Measurements from ENCODE around the gene UNC13C.

The UNC13C gene

DNA sequence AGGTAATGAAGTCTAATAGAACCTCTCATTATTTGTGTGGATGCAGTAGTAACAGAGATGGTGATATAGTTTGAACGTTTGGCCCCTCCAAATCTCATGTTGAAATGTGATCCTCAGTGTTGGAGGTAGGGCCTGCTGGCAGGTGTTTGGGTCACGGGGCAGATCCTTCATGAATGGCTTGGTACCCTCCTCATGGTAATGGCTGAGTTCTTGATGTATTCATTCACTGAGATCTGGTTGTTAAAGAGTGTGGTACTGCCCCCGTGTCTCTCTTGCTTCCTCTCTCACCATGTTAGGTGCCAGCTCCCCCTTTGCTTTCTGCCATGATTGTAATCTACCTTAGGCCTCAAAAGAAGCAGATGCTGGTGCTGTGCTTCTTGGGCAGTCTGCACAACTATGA, 606.8 kb downstream of the UNC13C start:
- no peaks in the 10 kb centered on the region for H3K4me1 ChIP-seq (ENCODE audit: control insufficient read depth, low read depth, low read length)
- no peaks in the 10 kb centered on the region for H3K79me1 ChIP-seq (ENCODE audit: low read length)
- no peak overlapping the region for H3K4me3 ChIP-seq (ENCODE audit: low read length)
- H2AK5ac ChIP-seq (ENCODE audit: low read length): no peak overlapping the region
- no peak overlapping the region for H3K23ac ChIP-seq (ENCODE audit: low read length)
- H3K79me2 ChIP-seq (ENCODE audit: control insufficient read depth, insufficient read depth, low read length): no peaks in the 10 kb centered on the region
- no peak overlapping the region for H2BK120ac ChIP-seq (ENCODE audit: low read depth, low read length)
- no peak overlapping the region for H4K8ac ChIP-seq (ENCODE audit: low read depth, low read length)
- no peak overlapping the region for H3K56ac ChIP-seq (ENCODE audit: low read length)
- DNase-seq: no peak
- no peak overlapping the region for H3K27ac ChIP-seq (ENCODE audit: low read depth, low read length)
- no peak overlapping the region for H3K9ac ChIP-seq (ENCODE audit: low read length)
- no peak overlapping the region for H3K4me2 ChIP-seq (ENCODE audit: low read length)
- H3K27me3 ChIP-seq (ENCODE audit: insufficient read depth, low read length, poor library complexity): no peaks in the 10 kb centered on the region
- no peaks in the 10 kb centered on the region for H3K36me3 ChIP-seq (ENCODE audit: control insufficient read depth, insufficient read depth, low read length)
- H2BK15ac ChIP-seq (replicated peaks; ENCODE audit: low read depth): no peak overlapping the region
- H3K18ac ChIP-seq (ENCODE audit: low read length): no peak overlapping the region
- no CpG with 5 or more reads among the region's 3 CpGs for WGBS (ENCODE audit: extremely low coverage, insufficient coverage, low lambda C conversion rate)
- no peak overlapping the region for H3K4ac ChIP-seq (ENCODE audit: low read depth, low read length)
- H2BK5ac ChIP-seq (ENCODE audit: low read length): no peak overlapping the region
- H4K5ac ChIP-seq (ENCODE audit: low read length): no peak overlapping the region

GRCh38 chr15:54594115-54594514, 615.9 kb downstream of the UNC13C start:
- Histone ChIP-seq H3K4me3 (ENCODE audit: low read length) (no peak overlapping the region), H2BK5ac (ENCODE audit: low read length) (no peak overlapping the region), H3K23ac (ENCODE audit: low read length) (no peak overlapping the region), H3K4ac (ENCODE audit: low read depth, low read length) (no peak overlapping the region), H3K79me2 (ENCODE audit: control insufficient read depth, insufficient read depth, low read length) (no peaks in the 10 kb centered on the region), H4K5ac (ENCODE audit: low read length) (no peak overlapping the region), H3K27me3 (ENCODE audit: insufficient read depth, low read length, poor library complexity) (no peaks in the 10 kb centered on the region), H3K18ac (ENCODE audit: low read length) (no peak overlapping the region), H3K4me1 (ENCODE audit: control insufficient read depth, low read depth, low read length) (no peaks in the 10 kb centered on the region), H3K56ac (ENCODE audit: low read length) (no peak overlapping the region), H2BK15ac (replicated peaks; ENCODE audit: low read depth) (no peak overlapping the region), H3K4me2 (ENCODE audit: low read length) (no peak overlapping the region), H3K9ac (ENCODE audit: low read length) (no peak overlapping the region), H2AK5ac (ENCODE audit: low read length) (no peak overlapping the region), H4K8ac (ENCODE audit: low read depth, low read length) (no peak overlapping the region), H3K36me3 (ENCODE audit: control insufficient read depth, insufficient read depth, low read length) (no peaks in the 10 kb centered on the region), H2BK120ac (ENCODE audit: low read depth, low read length) (no peak overlapping the region), H3K27ac (ENCODE audit: low read depth, low read length) (no peak overlapping the region), H3K79me1 (ENCODE audit: low read length) (no peaks in the 10 kb centered on the region)
- DNase-seq: peak; percentile 12
- WGBS (ENCODE audit: extremely low coverage, insufficient coverage, low lambda C conversion rate): no CpG with 5 or more reads among the region's 4 CpGs

DNA sequence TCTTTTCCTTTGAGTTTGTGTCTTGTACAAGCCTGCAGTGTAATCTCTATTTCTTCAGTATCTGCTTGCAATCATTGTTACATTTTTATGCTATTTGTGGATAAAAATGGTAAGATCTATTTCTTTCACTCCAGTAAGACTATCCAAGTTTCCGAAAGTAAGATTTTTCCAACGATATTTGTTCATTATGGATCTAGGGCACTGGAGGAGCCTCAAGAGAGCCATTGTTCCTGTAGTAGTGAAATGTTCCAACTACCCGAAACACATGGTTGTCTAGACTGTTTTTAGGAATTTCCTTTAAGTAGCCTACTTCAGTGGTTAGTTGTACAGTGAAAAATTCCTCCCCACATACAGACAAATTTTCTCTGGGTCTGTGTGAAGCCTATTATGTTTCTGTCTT, 621.1 kb downstream of the UNC13C start:
- Histone ChIP-seq H3K27ac (ENCODE audit: low read depth, low read length) (no peak overlapping the region), H3K79me1 (ENCODE audit: low read length) (no peaks in the 10 kb centered on the region), H3K79me2 (ENCODE audit: control insufficient read depth, insufficient read depth, low read length) (no peaks in the 10 kb centered on the region), H3K4ac (ENCODE audit: low read depth, low read length) (no peak overlapping the region), H3K4me3 (ENCODE audit: low read length) (no peak overlapping the region), H3K4me2 (ENCODE audit: low read length) (no peak overlapping the region), H2AK5ac (ENCODE audit: low read length) (no peak overlapping the region), H3K18ac (ENCODE audit: low read length) (no peak overlapping the region), H3K56ac (ENCODE audit: low read length) (no peak overlapping the region), H2BK120ac (ENCODE audit: low read depth, low read length) (no peak overlapping the region), H3K36me3 (ENCODE audit: control insufficient read depth, insufficient read depth, low read length) (no peaks in the 10 kb centered on the region), H3K27me3 (ENCODE audit: insufficient read depth, low read length, poor library complexity) (no peaks in the 10 kb centered on the region), H3K23ac (ENCODE audit: low read length) (no peak overlapping the region), H4K8ac (ENCODE audit: low read depth, low read length) (no peak overlapping the region), H2BK5ac (ENCODE audit: low read length) (no peak overlapping the region), H3K4me1 (ENCODE audit: control insufficient read depth, low read depth, low read length) (no peaks in the 10 kb centered on the region), H3K9ac (ENCODE audit: low read length) (no peak overlapping the region), H2BK15ac (replicated peaks; ENCODE audit: low read depth) (no peak overlapping the region), H4K5ac (ENCODE audit: low read length) (no peak overlapping the region)
- DNase-seq: no peak
- WGBS (ENCODE audit: extremely low coverage, insufficient coverage, low lambda C conversion rate): no CpG with 5 or more reads among the region's 3 CpGs

DNA sequence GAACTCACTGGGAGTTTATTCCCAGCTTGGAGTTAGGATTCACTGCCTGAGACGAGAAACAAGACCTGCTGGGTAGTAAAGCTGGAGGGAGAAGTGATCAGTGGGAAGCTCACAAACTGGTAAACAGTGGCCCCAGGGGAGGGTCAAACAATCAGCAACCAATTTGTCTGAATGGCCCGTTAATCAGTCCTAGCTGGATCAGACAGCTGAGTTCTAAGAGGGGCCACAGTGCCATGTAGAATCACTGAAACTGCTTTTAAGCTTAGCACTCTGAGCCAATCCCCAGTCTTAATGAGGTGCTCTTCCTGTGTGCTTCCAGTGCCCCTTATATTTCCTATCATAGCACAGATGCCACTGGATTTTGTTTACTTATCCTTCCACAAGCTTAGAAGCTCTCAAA, 626.8 kb downstream of the UNC13C start:
- H4K5ac ChIP-seq (ENCODE audit: low read length): no peak overlapping the region
- no peaks in the 10 kb centered on the region for H3K36me3 ChIP-seq (ENCODE audit: control insufficient read depth, insufficient read depth, low read length)
- peak; percentile 75 for DNase-seq
- no peak overlapping the region for H2BK120ac ChIP-seq (ENCODE audit: low read depth, low read length)
- H3K4ac ChIP-seq (ENCODE audit: low read depth, low read length): no peak overlapping the region
- no peaks in the 10 kb centered on the region for H3K79me2 ChIP-seq (ENCODE audit: control insufficient read depth, insufficient read depth, low read length)
- H2AK5ac ChIP-seq (ENCODE audit: low read length): no peak overlapping the region
- no peak overlapping the region for H3K56ac ChIP-seq (ENCODE audit: low read length)
- H3K9ac ChIP-seq (ENCODE audit: low read length): no peak overlapping the region
- H4K8ac ChIP-seq (ENCODE audit: low read depth, low read length): no peak overlapping the region
- no CpG with 5 or more reads among the region's 2 CpGs for WGBS (ENCODE audit: extremely low coverage, insufficient coverage, low lambda C conversion rate)
- H3K23ac ChIP-seq (ENCODE audit: low read length): no peak overlapping the region
- no peak overlapping the region for H2BK5ac ChIP-seq (ENCODE audit: low read length)
- no peaks in the 10 kb centered on the region for H3K79me1 ChIP-seq (ENCODE audit: low read length)
- no peak overlapping the region for H3K4me3 ChIP-seq (ENCODE audit: low read length)
- no peak overlapping the region for H2BK15ac ChIP-seq (replicated peaks; ENCODE audit: low read depth)
- no peaks in the 10 kb centered on the region for H3K27me3 ChIP-seq (ENCODE audit: insufficient read depth, low read length, poor library complexity)
- H3K4me2 ChIP-seq (ENCODE audit: low read length): no peak overlapping the region
- H3K18ac ChIP-seq (ENCODE audit: low read length): no peak overlapping the region
- H3K4me1 ChIP-seq (ENCODE audit: control insufficient read depth, low read depth, low read length): peaks cover 1% of the 10 kb centered on the region
- H3K27ac ChIP-seq (ENCODE audit: low read depth, low read length): no peak overlapping the region

DNA sequence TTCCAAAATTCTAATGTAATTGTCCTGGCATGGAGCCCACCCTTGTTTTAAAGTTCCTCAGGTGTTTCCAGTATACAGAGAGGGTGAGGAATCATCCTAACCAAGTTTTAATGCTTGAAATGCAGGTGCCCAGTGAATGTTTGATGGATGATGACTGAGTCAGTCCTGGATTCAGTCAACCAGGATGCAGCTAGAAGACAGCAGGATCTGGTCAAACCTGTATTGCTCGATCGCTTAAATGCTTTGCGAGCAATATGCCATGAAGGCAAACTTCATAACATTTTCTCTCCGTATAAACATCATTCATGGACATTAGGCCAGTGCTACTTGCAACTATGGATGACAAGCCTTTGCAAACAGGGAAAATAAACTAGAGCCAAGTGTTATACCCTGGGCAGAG, 627.3 kb downstream of the UNC13C start:
- no peak overlapping the region for H4K5ac ChIP-seq (ENCODE audit: low read length)
- H2AK5ac ChIP-seq (ENCODE audit: low read length): no peak overlapping the region
- no peak overlapping the region for H3K27ac ChIP-seq (ENCODE audit: low read depth, low read length)
- H3K23ac ChIP-seq (ENCODE audit: low read length): no peak overlapping the region
- H2BK15ac ChIP-seq (replicated peaks; ENCODE audit: low read depth): no peak overlapping the region
- no peaks in the 10 kb centered on the region for H3K36me3 ChIP-seq (ENCODE audit: control insufficient read depth, insufficient read depth, low read length)
- H3K79me1 ChIP-seq (ENCODE audit: low read length): no peaks in the 10 kb centered on the region
- no peaks in the 10 kb centered on the region for H3K79me2 ChIP-seq (ENCODE audit: control insufficient read depth, insufficient read depth, low read length)
- no peak overlapping the region for H4K8ac ChIP-seq (ENCODE audit: low read depth, low read length)
- no peak overlapping the region for H2BK120ac ChIP-seq (ENCODE audit: low read depth, low read length)
- no peak for DNase-seq
- no peak overlapping the region for H3K18ac ChIP-seq (ENCODE audit: low read length)
- peaks cover 1% of the 10 kb centered on the region for H3K4me1 ChIP-seq (ENCODE audit: control insufficient read depth, low read depth, low read length)
- no peak overlapping the region for H3K4me2 ChIP-seq (ENCODE audit: low read length)
- H3K9ac ChIP-seq (ENCODE audit: low read length): no peak overlapping the region
- no peak overlapping the region for H3K4ac ChIP-seq (ENCODE audit: low read depth, low read length)
- H3K27me3 ChIP-seq (ENCODE audit: insufficient read depth, low read length, poor library complexity): no peaks in the 10 kb centered on the region
- no peak overlapping the region for H3K4me3 ChIP-seq (ENCODE audit: low read length)
- WGBS (ENCODE audit: extremely low coverage, insufficient coverage, low lambda C conversion rate): no CpG with 5 or more reads among the region's 4 CpGs
- H3K56ac ChIP-seq (ENCODE audit: low read length): no peak overlapping the region
- no peak overlapping the region for H2BK5ac ChIP-seq (ENCODE audit: low read length)
